ENCODE results near the gene ADCY1. TPM values are rescaled to one million over a fixed set of nuclear protein-coding genes. Genes with fewer than 3 reads are reported as not detected.

Gene ADCY1
- total RNA-seq, 4 donors from 2014 or later = 2.3 to 4.8 (median 2.8) TPM

DNA sequence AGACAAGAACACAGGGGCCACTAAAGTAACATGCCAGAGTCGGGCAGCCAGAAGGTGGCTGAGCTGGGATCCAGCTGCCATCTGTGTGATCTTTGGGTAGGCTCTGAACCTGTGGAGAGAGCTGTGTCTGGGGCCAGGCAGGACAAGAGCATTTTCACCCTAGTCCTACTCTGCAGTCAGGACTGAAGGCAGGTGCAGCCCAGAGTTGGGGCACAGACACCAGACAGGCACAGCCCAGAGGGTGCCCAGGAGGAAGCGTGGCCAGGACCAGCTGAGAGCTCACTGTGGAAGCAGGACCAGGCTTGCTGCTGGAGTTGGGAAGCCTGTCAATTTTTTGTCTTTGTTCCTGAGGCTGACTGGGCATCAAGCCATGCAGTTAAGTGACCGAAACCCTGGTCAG is 113.6 kb downstream of the ADCY1 start:
- DNase-seq (ENCODE audit: low spot score) (no peak), ATAC-seq (ENCODE audit: low FRiP score) (no peak)
- TF ChIP-seq, protein P1, sequence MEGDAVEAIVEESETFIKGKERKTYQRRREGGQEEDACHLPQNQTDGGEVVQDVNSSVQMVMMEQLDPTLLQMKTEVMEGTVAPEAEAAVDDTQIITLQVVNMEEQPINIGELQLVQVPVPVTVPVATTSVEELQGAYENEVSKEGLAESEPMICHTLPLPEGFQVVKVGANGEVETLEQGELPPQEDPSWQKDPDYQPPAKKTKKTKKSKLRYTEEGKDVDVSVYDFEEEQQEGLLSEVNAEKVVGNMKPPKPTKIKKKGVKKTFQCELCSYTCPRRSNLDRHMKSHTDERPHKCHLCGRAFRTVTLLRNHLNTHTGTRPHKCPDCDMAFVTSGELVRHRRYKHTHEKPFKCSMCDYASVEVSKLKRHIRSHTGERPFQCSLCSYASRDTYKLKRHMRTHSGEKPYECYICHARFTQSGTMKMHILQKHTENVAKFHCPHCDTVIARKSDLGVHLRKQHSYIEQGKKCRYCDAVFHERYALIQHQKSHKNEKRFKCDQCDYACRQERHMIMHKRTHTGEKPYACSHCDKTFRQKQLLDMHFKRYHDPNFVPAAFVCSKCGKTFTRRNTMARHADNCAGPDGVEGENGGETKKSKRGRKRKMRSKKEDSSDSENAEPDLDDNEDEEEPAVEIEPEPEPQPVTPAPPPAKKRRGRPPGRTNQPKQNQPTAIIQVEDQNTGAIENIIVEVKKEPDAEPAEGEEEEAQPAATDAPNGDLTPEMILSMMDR (IDR thresholded peaks at IDR 0.05) = no peak

GRCh38 chr7:45688382-45688781 is 114.2 kb downstream of the ADCY1 start:
- no peak for ATAC-seq (ENCODE audit: low FRiP score)
- DNase-seq (ENCODE audit: low spot score) = no peak
- TF ChIP-seq, protein P1 (IDR thresholded peaks at IDR 0.05) = no peak

GRCh38 chr7:45689011-45689796 is 115.0 kb downstream of the ADCY1 start:
- no peak for ATAC-seq (ENCODE audit: low FRiP score)
- TF ChIP-seq, protein P1 (IDR thresholded peaks at IDR 0.05) = no peak
- DNase-seq (ENCODE audit: low spot score) = no peak

GRCh38 chr7:45689797-45690761 is 115.9 kb downstream of the ADCY1 start:
- ATAC-seq (ENCODE audit: low FRiP score) (no peak), DNase-seq (ENCODE audit: low spot score) (no peak)
- TF ChIP-seq, protein P1 (IDR thresholded peaks at IDR 0.05) = no peak

DNA sequence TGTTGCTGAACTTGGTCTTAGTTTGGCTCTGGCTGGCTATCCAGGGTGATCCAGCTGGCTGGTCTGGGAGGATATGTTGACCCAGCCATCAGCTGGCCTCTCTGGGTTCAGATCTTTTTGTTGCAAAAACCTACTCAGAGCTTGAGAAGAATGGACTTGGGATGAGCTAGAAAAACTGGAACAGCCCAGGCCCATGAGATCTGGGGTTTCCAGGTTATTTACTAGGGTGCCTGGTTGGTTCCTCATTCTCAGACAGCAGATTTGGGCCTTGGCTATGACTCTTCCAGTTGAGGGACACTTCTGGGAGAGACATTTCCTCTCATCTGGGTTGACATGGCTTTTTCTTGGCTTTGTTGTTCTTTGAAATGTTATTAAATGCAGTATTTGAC is 116.6 kb downstream of the ADCY1 start:
- TF ChIP-seq, protein P1 (IDR thresholded peaks at IDR 0.05) = no peak
- DNase-seq (ENCODE audit: low spot score) (no peak), ATAC-seq (ENCODE audit: low FRiP score) (no peak)

DNA sequence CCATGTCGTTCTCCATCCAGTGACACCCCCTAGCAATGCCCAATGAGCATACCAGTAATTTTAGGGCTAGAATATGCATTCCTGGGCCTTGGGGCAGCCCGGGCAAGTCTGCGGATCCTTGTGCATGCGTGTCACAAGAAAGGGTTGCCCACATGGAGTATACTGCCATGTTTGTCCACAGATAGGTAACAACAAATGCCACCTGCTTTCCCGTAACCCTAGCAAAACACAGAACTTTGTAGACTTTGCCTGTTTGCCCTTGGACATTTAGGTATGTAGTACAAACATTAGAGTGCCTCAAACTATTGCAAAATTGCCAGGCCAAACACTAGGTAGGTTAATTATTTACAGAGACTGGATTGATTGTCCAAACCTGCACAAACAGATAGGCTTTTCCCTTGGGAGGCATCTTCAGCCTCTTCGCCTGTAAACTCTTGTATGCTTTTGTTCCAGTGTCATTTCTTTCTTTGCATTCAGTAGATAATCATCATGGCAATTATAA is 117.0 kb downstream of the ADCY1 start:
- ATAC-seq (ENCODE audit: low FRiP score) (no peak), DNase-seq (ENCODE audit: low spot score) (no peak)
- TF ChIP-seq, protein P1 (IDR thresholded peaks at IDR 0.05) = no peak
